K562 (cell line): ENCODE data around the gene ACSF3. TPM values are rescaled to one million over a fixed set of nuclear protein-coding genes. Genes with fewer than 3 reads are reported as not detected.

ENCODE experiments used
- ATAC-seq: fragments of 200-7000 bp; cut with Tn5 transposase; 3 replicates; pipeline ENCODE4 v1.9.1; 2020; ENCODE audit warnings: moderate library complexity
- BruUV-seq: library from RNA; stranded (reverse); fragments of 400-500 nt; replicated peaks from 2 replicates; lab custom pipeline; 2021; lab: Mats Ljungman, UMichigan
- CTCF ChIA-PET: fragments of 300-600 bp; formaldehyde crosslinking; extraction: SDS; loops from one replicate; lab custom pipeline; 2021; ENCODE audit warnings: low intra/inter-chr PET ratio; lab: Yijun Ruan, JAX
- POLR2A ChIA-PET: fragments of 300-600, 350-650 bp; sonication (Branson Sonifier 250); formaldehyde crosslinking; extraction: SDS; loops from one replicate; lab custom pipeline; 2021; ENCODE audit warnings: antibody characterized with exemption, inconsistent platforms; lab: Yijun Ruan, JAX
- DNase-seq, 4 experiments: peaks; one replicate each; pipeline versions ENCODE4 v3.0.0 to v3.0.0-alpha.2; 2011 to 2018; ENCODE audit warnings: low spot score in 3 of 4, mixed read lengths in 3 of 4; ENCODE audit errors: extremely low read depth in 1 of 4
- FAIRE-seq: peaks from 2 replicates; lab custom pipeline; 2011; peaks lifted over from hg19 to GRCh38; lab: Jason Lieb, UNC
- H2AFZ ChIP-seq: 2 replicates; pipeline ENCODE4 v1.6.0; 2011; ENCODE audit warnings: low read depth, low read length, control low read depth, inconsistent platforms
- H3K27ac ChIP-seq: fragments of 200-600 bp; 3 replicates; pipeline ENCODE4 v1.8.0; 2011; ENCODE audit warnings: low read depth, mild to moderate bottlenecking, control low read depth, inconsistent platforms, low read length, moderate library complexity, mixed read lengths; ENCODE audit errors: extremely low read depth
- H3K27me3 ChIP-seq, 2 experiments: fragments of 300-600 bp in 1 of 2; 2 replicates in 1 of 2; 3 replicates in 1 of 2; pipeline versions ENCODE4 v1.6.0 to v1.8.0; 2011; ENCODE audit warnings: inconsistent platforms in 2 of 2, low read length in 2 of 2, mild to moderate bottlenecking in 1 of 2, mixed read lengths in 1 of 2, moderate library complexity in 1 of 2; ENCODE audit not compliant: control insufficient read depth in 2 of 2, insufficient read depth in 2 of 2
- H3K36me3 ChIP-seq: fragments of 300-600 bp; 3 replicates; pipeline ENCODE4 v1.8.0; 2011; ENCODE audit warnings: mild to moderate bottlenecking, low read length, inconsistent platforms; ENCODE audit not compliant: control insufficient read depth, insufficient read depth
- H3K4me1 ChIP-seq, 2 experiments: fragments of 200-600 bp in 1 of 2; replicated peaks in 1 of 2; 2 replicates in 1 of 2; 3 replicates in 1 of 2; pipeline versions ENCODE4 v1.5.1 to v1.8.0; 2011; ENCODE audit warnings: inconsistent platforms in 2 of 2, low read length in 2 of 2, mild to moderate bottlenecking in 1 of 2, mixed read lengths in 1 of 2, moderate library complexity in 1 of 2; ENCODE audit not compliant: control insufficient read depth in 2 of 2, insufficient read depth in 2 of 2
- H3K4me2 ChIP-seq: 2 replicates; pipeline ENCODE4 v1.6.1; 2011; ENCODE audit warnings: low read length, control low read depth, inconsistent platforms, mixed read lengths; ENCODE audit not compliant: insufficient read depth
- H3K4me3 ChIP-seq: fragments of 200-600 bp; sonication (generic), shearing (Covaris generic); 2 replicates; pipeline ENCODE4 v1.5.1; 2016; ENCODE audit warnings: control low read depth, inconsistent platforms
- H3K79me2 ChIP-seq: fragments of 200-600 bp; 3 replicates; pipeline ENCODE4 v1.8.0; 2011; ENCODE audit warnings: low read length, inconsistent platforms; ENCODE audit not compliant: control insufficient read depth, insufficient read depth
- H3K9ac ChIP-seq, 2 experiments: 2 replicates each; pipeline versions ENCODE4 v1.6.0 to v1.6.1; 2011; ENCODE audit warnings: low read depth in 2 of 2, low read length in 2 of 2, control low read depth in 1 of 2, inconsistent platforms in 1 of 2, mild to moderate bottlenecking in 1 of 2, mixed read lengths in 1 of 2; ENCODE audit not compliant: insufficient read depth in 1 of 2
- H3K9me1 ChIP-seq: one replicate; pipeline ENCODE4 v1.6.0; 2011; ENCODE audit warnings: inconsistent platforms, mild to moderate bottlenecking, low read length, moderate library complexity; ENCODE audit not compliant: control insufficient read depth, insufficient read depth
- H3K9me3 ChIP-seq: replicated peaks from 2 replicates; pipeline ENCODE4 v1.5.1; 2011; ENCODE audit warnings: low read depth, low read length, inconsistent platforms; ENCODE audit not compliant: control insufficient read depth, insufficient read depth
- H4K20me1 ChIP-seq: replicated peaks from 2 replicates; pipeline ENCODE4 v1.6.1; 2011; ENCODE audit warnings: low read length, inconsistent platforms, mixed read lengths; ENCODE audit not compliant: control insufficient read depth, insufficient read depth
- LCOR ChIP-seq: sonication (generic); formaldehyde crosslinking; IDR thresholded peaks from 2 replicates; pipeline ENCODE4 v1.8.0; 2022; ENCODE audit warnings: mild to moderate bottlenecking, missing genetic modification reagents
- RBM17 ChIP-seq: fragments of 200-400 bp; formaldehyde crosslinking; IDR thresholded peaks from 2 replicates; pipeline ENCODE4 v1.6.1; 2017; ENCODE audit warnings: low read depth, mild to moderate bottlenecking, low read length, borderline replicate concordance
- SMAD2 ChIP-seq: fragments of 150-350 bp; IDR thresholded peaks from 2 replicates; pipeline ENCODE4 v1.6.1; 2014; ENCODE audit warnings: low read depth, mild to moderate bottlenecking, low read length
- SNRNP70 ChIP-seq: fragments of 200-400 bp; formaldehyde crosslinking; optimal IDR thresholded peaks from 2 replicates; pipeline ENCODE3; 2017; ENCODE audit warnings: low read depth, low read length
- SRSF3 ChIP-seq: fragments of 200-400 bp; formaldehyde crosslinking; IDR thresholded peaks from 2 replicates; pipeline ENCODE4 v1.6.1; 2016; ENCODE audit warnings: mild to moderate bottlenecking, low read length, moderate library complexity; ENCODE audit not compliant: insufficient read depth
- WHSC1 ChIP-seq: IDR thresholded peaks from one replicate; pipeline ENCODE4 v1.6.1; 2012; ENCODE audit warnings: low read length, control low read depth, inconsistent platforms
- ZNF282 ChIP-seq: sonication (generic); formaldehyde crosslinking; IDR thresholded peaks from 2 replicates; pipeline ENCODE4 v1.8.1; 2023; ENCODE audit warnings: missing genetic modification reagents
- ZNF316 ChIP-seq: fragments of 450-650 bp; IDR thresholded peaks from 2 replicates; pipeline ENCODE4 v1.6.1; 2016
- WGBS: fragments of 100-300 bp; shearing (Covaris generic); methylation state at CpG from one replicate; pipeline ENCODE4 v1.1.6; 2016; ENCODE audit warnings: low coverage, mixed read lengths; ENCODE audit not compliant: insufficient coverage; ENCODE audit errors: missing lambda C conversion rate; 5-methylcytosine and 5-hydroxymethylcytosine counted together
- in situ Hi-C: fragments of 300-500 bp; cut with MboI; formaldehyde crosslinking; loops from 4 replicates; pipeline ENCODE4 v1.15.0; 2018; ENCODE audit warnings: inconsistent platforms, mixed read lengths
- intact Hi-C: fragments of 100-400 bp; cut with micrococcal nuclease; formaldehyde crosslinking; loops from 2 replicates; pipeline ENCODE4 v1.14.2; 2022
- polyA plus RNA-seq, 8 experiments: library from polyadenylated mRNA; depleted of rRNA in 4 of 8; stranded (reverse) in 5 of 8; unstranded in 3 of 8; fragments of >200 nt; fragmentation: Nextera tagmentation in 2 of 8; fragmentation: Illumina TruSeq in 1 of 8; extraction: Ambion mirVana in 2 of 8; extraction: Trizol in 1 of 8; gene quantifications; 2 replicates each; pipeline versions ENCODE4 v1.2.1 to v1.2.3, GENCODE V29; 2011 to 2014; ENCODE audit warnings: inconsistent platforms in 1 of 8, missing spikeins in 1 of 8
- total RNA-seq, 7 experiments: library from RNA; depleted of rRNA in 6 of 7; stranded (reverse); fragments of >200 nt in 6 of 7; fragmentation: Illumina TruSeq in 2 of 7; extraction: Trizol in 2 of 7; gene quantifications; 2 replicates each; pipeline versions ENCODE4 v1.2.1 to v1.2.3, GENCODE V29; 2011 to 2021; ENCODE audit warnings: low replicate concordance in 1 of 7
- TF ChIP-seq, protein P1 (sequence below): fragments of 250-450 bp; sonication (Bioruptor Pico); IDR thresholded peaks from 2 replicates; pipeline ENCODE4 v1.4.0; 2020; ENCODE audit warnings: mild to moderate bottlenecking, moderate library complexity
- TF ChIP-seq, protein P2 (sequence below): sonication (generic); formaldehyde crosslinking; IDR thresholded peaks from 2 replicates; pipeline ENCODE4 v1.9.0; 2022; ENCODE audit warnings: mild to moderate bottlenecking, missing genetic modification reagents

ACSF3 gene
- total and polyA plus RNA-seq, 9 of the 15 experiments (the other 6 are each of a cell fraction or from before 2014, with no cell fraction given): 0.77 to 32.8 (median 14.7) TPM

DNA sequence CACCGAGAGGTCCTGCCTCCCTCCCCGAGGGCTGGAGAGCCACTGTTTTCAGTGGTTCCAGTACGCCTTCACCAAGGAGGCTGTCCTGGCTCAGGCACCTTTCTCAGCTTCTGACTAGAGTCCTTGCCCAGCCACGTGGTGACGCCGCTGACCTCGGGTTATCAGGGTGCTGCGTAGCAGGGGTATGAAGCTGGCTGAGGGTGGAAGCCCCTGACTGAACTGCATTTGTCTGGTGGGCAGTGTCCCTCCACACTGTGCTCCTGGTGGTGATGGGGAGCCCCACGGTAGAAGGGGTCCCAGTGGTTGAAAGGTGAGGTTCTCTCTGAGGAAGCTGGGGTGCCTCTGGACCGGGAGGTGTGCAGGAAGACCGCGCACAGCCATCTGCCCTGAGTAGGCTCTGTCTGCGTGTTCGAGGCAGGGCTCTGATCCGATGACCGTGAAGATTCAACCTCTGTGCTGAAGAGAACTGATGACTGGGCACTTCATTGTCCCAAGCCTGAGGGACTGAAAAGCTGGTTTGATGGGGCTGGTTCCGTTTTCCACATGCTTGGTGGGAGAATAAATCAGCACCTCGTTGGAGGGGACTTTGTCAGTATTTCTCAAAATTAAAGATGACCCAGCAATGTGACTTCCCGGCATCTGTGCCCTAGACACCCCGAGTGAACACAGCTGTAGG lies 2.5 kb downstream of the ACSF3 start:
- Histone ChIP-seq H3K36me3 (peaks cover 35% of the 10 kb centered on the region; the same call in 2 of the 3 replicates), H2AFZ (no peak overlapping the region), H3K9me1 (peaks cover 5% of the 10 kb centered on the region), H3K27me3 (no peaks in the 10 kb centered on the region), H3K9me3 (no peaks in the 10 kb centered on the region), H3K4me3 (no peak overlapping the region), H3K4me2 (no peak overlapping the region), H3K4me1 (peaks cover 28 to 83% of the 10 kb centered on the region in 2 experiments; a peak in 4 of 5 replicates), H3K9ac (peak overlapping the region in 1 of 2 experiments; percentile 37; a peak in 2 of 4 replicates), H4K20me1 (peaks cover 12% of the 10 kb centered on the region; the same call in 1 of the 2 replicates), H3K79me2 (peaks cover 60% of the 10 kb centered on the region), H3K27ac (no peak overlapping the region)
- WGBS: 82% methylated on average over 16 of the region's 20 CpGs
- no peak for DNase-seq
- in situ Hi-C loops: no loop called here
- no peak for TF ChIP-seq SNRNP70
- no peak for TF ChIP-seq WHSC1
- no peak for TF ChIP-seq ZNF282 (CRISPR knock-in tag)
- no peak for TF ChIP-seq RBM17
- TF ChIP-seq SMAD2: no peak
- TF ChIP-seq ZNF316: peak; percentile 44; the same call in 1 of the 2 replicates
- TF ChIP-seq LCOR (CRISPR knock-in tag): no peak
- TF ChIP-seq SRSF3: no peak
- TF ChIP-seq, protein P1, sequence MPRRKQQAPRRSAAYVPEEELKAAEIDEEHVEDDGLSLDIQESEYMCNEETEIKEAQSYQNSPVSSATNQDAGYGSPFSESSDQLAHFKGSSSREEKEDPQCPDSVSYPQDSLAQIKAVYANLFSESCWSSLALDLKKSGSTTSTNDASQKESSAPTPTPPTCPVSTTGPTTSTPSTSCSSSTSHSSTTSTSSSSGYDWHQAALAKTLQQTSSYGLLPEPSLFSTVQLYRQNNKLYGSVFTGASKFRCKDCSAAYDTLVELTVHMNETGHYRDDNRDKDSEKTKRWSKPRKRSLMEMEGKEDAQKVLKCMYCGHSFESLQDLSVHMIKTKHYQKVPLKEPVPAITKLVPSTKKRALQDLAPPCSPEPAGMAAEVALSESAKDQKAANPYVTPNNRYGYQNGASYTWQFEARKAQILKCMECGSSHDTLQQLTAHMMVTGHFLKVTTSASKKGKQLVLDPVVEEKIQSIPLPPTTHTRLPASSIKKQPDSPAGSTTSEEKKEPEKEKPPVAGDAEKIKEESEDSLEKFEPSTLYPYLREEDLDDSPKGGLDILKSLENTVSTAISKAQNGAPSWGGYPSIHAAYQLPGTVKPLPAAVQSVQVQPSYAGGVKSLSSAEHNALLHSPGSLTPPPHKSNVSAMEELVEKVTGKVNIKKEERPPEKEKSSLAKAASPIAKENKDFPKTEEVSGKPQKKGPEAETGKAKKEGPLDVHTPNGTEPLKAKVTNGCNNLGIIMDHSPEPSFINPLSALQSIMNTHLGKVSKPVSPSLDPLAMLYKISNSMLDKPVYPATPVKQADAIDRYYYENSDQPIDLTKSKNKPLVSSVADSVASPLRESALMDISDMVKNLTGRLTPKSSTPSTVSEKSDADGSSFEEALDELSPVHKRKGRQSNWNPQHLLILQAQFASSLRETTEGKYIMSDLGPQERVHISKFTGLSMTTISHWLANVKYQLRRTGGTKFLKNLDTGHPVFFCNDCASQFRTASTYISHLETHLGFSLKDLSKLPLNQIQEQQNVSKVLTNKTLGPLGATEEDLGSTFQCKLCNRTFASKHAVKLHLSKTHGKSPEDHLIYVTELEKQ (CRISPR knock-in tag): no peak
- TF ChIP-seq, protein P2, sequence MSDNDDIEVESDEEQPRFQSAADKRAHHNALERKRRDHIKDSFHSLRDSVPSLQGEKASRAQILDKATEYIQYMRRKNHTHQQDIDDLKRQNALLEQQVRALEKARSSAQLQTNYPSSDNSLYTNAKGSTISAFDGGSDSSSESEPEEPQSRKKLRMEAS: peak; percentile 43; the same call in 1 of the 2 replicates
- CTCF ChIA-PET: no interaction called here
- ATAC-seq: no peak
- intact Hi-C loops: no loop called here
- no TSS peak for BruUV-seq
- POLR2A ChIA-PET: interaction anchor here (0.7 to 1.0 kb wide), 4 partner anchors 8 to 114 kb away, joined by 3 to 4 read pairs (median 3); no protein-coding TSS in a partner anchor
- FAIRE-seq: no peak
